PC-3 (cell line): ENCODE measurements around the gene MKKS.
A peak's percentile ranks its signal among the peaks of the same experiment; 100 is the strongest.

Experiments used
- EZH2 ChIP-seq: fragments of 300-600 bp; sonication (generic); IDR thresholded peaks from one replicate; pipeline ENCODE4 v1.6.1; 2017; ENCODE audit warnings: antibody characterized with exemption, mild to moderate bottlenecking, low read length; ENCODE audit not compliant: unreplicated experiment
- EZH2phosphoT487 ChIP-seq: fragments of 300-600 bp; sonication (generic); IDR thresholded peaks from 2 replicates; pipeline ENCODE4 v1.6.1; 2018; ENCODE audit warnings: mild to moderate bottlenecking, antibody characterized with exemption, low read length, borderline replicate concordance
- TF ChIP-seq, protein P1 (sequence below): fragments of 300-600 bp; sonication (generic); conservative IDR thresholded peaks from 2 replicates; pipeline ENCODE4 v1.5.1; 2017; ENCODE audit warnings: antibody characterized with exemption, low read depth, mild to moderate bottlenecking, low read length

- TF ChIP-seq, protein P1, sequence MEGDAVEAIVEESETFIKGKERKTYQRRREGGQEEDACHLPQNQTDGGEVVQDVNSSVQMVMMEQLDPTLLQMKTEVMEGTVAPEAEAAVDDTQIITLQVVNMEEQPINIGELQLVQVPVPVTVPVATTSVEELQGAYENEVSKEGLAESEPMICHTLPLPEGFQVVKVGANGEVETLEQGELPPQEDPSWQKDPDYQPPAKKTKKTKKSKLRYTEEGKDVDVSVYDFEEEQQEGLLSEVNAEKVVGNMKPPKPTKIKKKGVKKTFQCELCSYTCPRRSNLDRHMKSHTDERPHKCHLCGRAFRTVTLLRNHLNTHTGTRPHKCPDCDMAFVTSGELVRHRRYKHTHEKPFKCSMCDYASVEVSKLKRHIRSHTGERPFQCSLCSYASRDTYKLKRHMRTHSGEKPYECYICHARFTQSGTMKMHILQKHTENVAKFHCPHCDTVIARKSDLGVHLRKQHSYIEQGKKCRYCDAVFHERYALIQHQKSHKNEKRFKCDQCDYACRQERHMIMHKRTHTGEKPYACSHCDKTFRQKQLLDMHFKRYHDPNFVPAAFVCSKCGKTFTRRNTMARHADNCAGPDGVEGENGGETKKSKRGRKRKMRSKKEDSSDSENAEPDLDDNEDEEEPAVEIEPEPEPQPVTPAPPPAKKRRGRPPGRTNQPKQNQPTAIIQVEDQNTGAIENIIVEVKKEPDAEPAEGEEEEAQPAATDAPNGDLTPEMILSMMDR: peak; percentile 67
- TF ChIP-seq EZH2 (no peak), EZH2phosphoT487 (no peak)
These were observed 21.2 kb downstream of the MKKS start for GRCh38 chr20:10412591-10413408.
